HL-60/S4 treated with retinoic acid at 250 ng/mL for 4 days and 3 days (cell line): ENCODE measurements around the gene ZNF48.

Experiments used
- in situ Hi-C: fragments of 300-500 bp; cut with MboI; formaldehyde crosslinking; loops from 2 replicates; pipeline ENCODE4 v1.7.0; 2022; ENCODE audit warnings: low sequenced_read_pairs

Gene ZNF48

GRCh38 chr16:30430428-30430970 is 35.3 kb downstream of the ZNF48 start:
- in situ Hi-C loops = loop anchor here (10.0 kb wide), 1 partner anchor 174 kb away; no protein-coding TSS in a partner anchor

- in situ Hi-C loops = loop anchor here (10.0 kb wide), 1 partner anchor 170 kb away; no protein-coding TSS in a partner anchor
These were observed 39.6 kb downstream of the ZNF48 start for GRCh38 chr16:30434852-30435251.

- in situ Hi-C loops = loop anchor here (10.0 kb wide), 1 partner anchor 167 kb away; no protein-coding TSS in a partner anchor
These were observed 42.4 kb downstream of the ZNF48 start for GRCh38 chr16:30437511-30438046.

- in situ Hi-C loops = loop anchor here (10.0 kb wide), 1 partner anchor 166 kb away; no protein-coding TSS in a partner anchor
These were observed 43.6 kb downstream of the ZNF48 start for GRCh38 chr16:30438835-30439234.

- in situ Hi-C loops = loop anchor here (10.0 kb wide), 1 partner anchor 165 kb away; no protein-coding TSS in a partner anchor
These were observed 44.6 kb downstream of the ZNF48 start for GRCh38 chr16:30439720-30440348.

- in situ Hi-C loops = no loop called here
These were observed 48.4 kb downstream of the ZNF48 start for GRCh38 chr16:30443631-30444030.

- in situ Hi-C loops = no loop called here
These were observed 49.3 kb downstream of the ZNF48 start for GRCh38 chr16:30444231-30445148.

GRCh38 chr16:30445149-30445407 is 49.9 kb downstream of the ZNF48 start:
- in situ Hi-C loops = no loop called here

- in situ Hi-C loops = no loop called here
These were observed 50.4 kb downstream of the ZNF48 start, which contains the start of gene SEPHS2 for GRCh38 chr16:30445408-30446202. Gene SEPHS2, minus strand, starts transcription at chr16:30445874. Its CDS starts 147 bp downstream, at chr16:30445727.

GRCh38 chr16:30446203-30446595 is 51.0 kb downstream of the ZNF48 start:
- in situ Hi-C loops = no loop called here

- in situ Hi-C loops = no loop called here
These were observed 52.4 kb downstream of the ZNF48 start for GRCh38 chr16:30447512-30448226.

- in situ Hi-C loops = no loop called here
These were observed 53.9 kb downstream of the ZNF48 start for GRCh38 chr16:30449116-30449435.
